ENCODE data around the gene EXD2. TPM values are rescaled to one million over a fixed set of nuclear protein-coding genes. Genes with fewer than 3 reads are reported as not detected.

The EXD2 gene
- total and polyA plus RNA-seq, 2 of the 13 experiments (the other 11 are each of a cell fraction or from before 2014, with no cell fraction given): 9.5 to 15.1 TPM

GRCh38 chr14:69224946-69225345 lies 33.6 kb downstream of the EXD2 start:
- no peaks in the 10 kb centered on the region for H4K20me1 ChIP-seq (ENCODE audit: insufficient read depth, low read length)
- no peak overlapping the region for H3K4me2 ChIP-seq (ENCODE audit: low read depth, low read length)
- H3K27me3 ChIP-seq (ENCODE audit: control insufficient read depth in 1 of 2, insufficient read depth in 2 of 2, low read length in 2 of 2): no peaks in the 10 kb centered on the region
- H2AFZ ChIP-seq (ENCODE audit: low read length): no peak overlapping the region
- H3K79me2 ChIP-seq (ENCODE audit: insufficient read depth, low read length): no peaks in the 10 kb centered on the region
- TF ChIP-seq ZNF432 (CRISPR knock-in tag; IDR thresholded peaks at IDR 0.05; ENCODE audit: borderline replicate concordance): no peak
- no peak for TF ChIP-seq ZNF24 (IDR thresholded peaks at IDR 0.05)
- no peak for TF ChIP-seq ZNF530 (CRISPR knock-in tag; IDR thresholded peaks at IDR 0.05; ENCODE audit: low read depth)
- TF ChIP-seq MIER3 (CRISPR knock-in tag; IDR thresholded peaks at IDR 0.05; ENCODE audit: borderline replicate concordance): no peak
- no peak for TF ChIP-seq POGZ (CRISPR knock-in tag; IDR thresholded peaks at IDR 0.05)
- no peak for TF ChIP-seq ZNF547 (CRISPR knock-in tag; IDR thresholded peaks at IDR 0.05)
- TF ChIP-seq ZFP1 (CRISPR knock-in tag; IDR thresholded peaks at IDR 0.05): no peak
- no peak for TF ChIP-seq CEBPG (CRISPR knock-in tag; IDR thresholded peaks at IDR 0.05)
- no peak for TF ChIP-seq ARID2 (CRISPR knock-in tag; IDR thresholded peaks at IDR 0.05; ENCODE audit: borderline replicate concordance)
- TF ChIP-seq ZNF446 (CRISPR knock-in tag; IDR thresholded peaks at IDR 0.05): no peak
- no peak for TF ChIP-seq ZNF33A (CRISPR knock-in tag; IDR thresholded peaks at IDR 0.05; ENCODE audit: borderline replicate concordance)
- TF ChIP-seq ZNF407 (CRISPR knock-in tag; IDR thresholded peaks at IDR 0.05; ENCODE audit: not compliant biosample characterization): no peak
- intact Hi-C loops (cut with micrococcal nuclease; ENCODE audit: unreplicated experiment): no loop called here
- no peak overlapping the region for H3K27ac ChIP-seq (ENCODE audit: extremely low read length, insufficient read depth, low read length)
- 98% methylated on average over 4 of the region's 4 CpGs for WGBS (ENCODE audit: low lambda C conversion rate)
- no peak for FAIRE-seq
- ChIA-PET CTCF (ENCODE audit: low intra/inter-chr PET ratio, low total read pairs) (no interaction called here), POLR2A (no interaction called here)
- H3K36me3 ChIP-seq (replicated peaks in 1 of 2; ENCODE audit: control insufficient read depth in 1 of 2, insufficient read depth in 2 of 2, low read length in 2 of 2): peaks cover under 1 to 3% of the 10 kb centered on the region in 2 experiments; a peak in 2 of 5 replicates
- no peak overlapping the region for H3K4me3 ChIP-seq (replicated peaks in 1 of 3; ENCODE audit: insufficient read depth in 1 of 3, low read depth in 2 of 3, low read length in 3 of 3)
- no peak for ATAC-seq
- no peak overlapping the region for H3K9ac ChIP-seq (ENCODE audit: insufficient read depth, low read depth, low read length)
- BruUV-seq (replicated peaks): no TSS peak
- H3K9me3 ChIP-seq (ENCODE audit: low read length): no peaks in the 10 kb centered on the region
- no peak for DNase-seq (ENCODE audit: low spot score)
- in situ Hi-C loops (cut with HindIII; ENCODE audit: extremely low pct_ligation_motif_present, low pct_unique_long_range_greater_than_20kb): no loop called here
- no peaks in the 10 kb centered on the region for H3K4me1 ChIP-seq (ENCODE audit: insufficient read depth, low read length)

All from HepG2 (cell line).